ENCODE data around the gene R3HDM2.

The R3HDM2 gene

GRCh38 chr12:57237932-57238853, 192.7 kb downstream of the R3HDM2 start:
- DNase-seq = no peak

GRCh38 chr12:57237596-57237931, 193.3 kb downstream of the R3HDM2 start:
- DNase-seq = no peak

GRCh38 chr12:57236925-57237595, 193.8 kb downstream of the R3HDM2 start:
- DNase-seq = no peak

DNA sequence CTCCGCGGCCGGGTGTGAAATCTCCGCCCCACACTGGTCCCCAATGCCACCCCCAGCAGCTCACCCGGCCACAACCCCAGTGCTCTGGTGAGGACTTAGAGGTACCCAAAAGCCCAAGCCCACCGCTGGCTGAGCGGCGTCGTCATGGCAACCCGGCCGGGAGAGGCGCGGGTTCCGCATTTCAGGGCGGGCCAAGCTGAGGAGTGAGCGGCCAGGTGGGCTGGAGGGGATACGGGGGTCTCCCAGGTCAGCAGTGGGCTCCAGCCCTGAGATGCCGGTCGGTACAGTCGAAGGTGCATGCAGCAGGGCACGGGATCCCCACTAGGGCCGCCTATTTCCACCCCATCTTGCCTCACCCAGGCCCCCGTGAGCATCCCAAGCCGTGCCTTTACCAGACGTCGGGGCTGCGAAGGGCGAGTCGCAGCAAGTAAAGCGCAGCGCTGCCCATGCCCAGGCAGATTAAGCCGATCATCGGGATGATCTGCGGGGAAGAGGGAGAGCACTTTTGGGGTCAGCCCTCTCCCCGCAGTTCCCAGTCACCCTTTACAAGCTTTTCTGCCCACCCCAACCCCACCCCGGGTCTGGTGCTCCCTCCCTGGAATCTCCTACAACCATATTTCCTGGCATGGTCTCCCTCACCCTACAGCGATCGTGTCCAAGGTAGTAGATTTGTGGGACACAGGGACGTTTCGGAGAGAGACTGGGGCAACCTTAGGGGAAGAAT, 194.5 kb downstream of the R3HDM2 start:
- DNase-seq = no peak

DNA sequence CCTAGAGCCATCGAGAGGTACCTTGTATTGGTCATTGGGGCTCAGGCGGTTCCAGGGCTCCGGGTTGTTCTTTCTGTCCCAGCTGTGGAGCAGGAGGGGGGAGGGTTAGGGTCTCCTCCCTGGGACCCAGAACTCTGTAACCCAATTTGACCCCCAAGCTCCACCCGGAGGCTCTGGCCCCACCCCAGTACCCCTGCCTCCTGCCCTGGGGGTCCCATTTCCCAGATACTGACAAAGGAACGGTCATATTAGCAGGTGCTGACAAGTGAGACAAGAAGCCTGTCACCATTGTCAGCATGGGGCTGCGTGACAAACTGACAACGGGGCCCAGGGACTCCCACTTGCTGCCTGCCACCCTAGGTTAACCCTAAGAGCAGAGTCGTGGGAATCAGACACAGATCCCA, 195.1 kb downstream of the R3HDM2 start:
- no peak for DNase-seq

DNA sequence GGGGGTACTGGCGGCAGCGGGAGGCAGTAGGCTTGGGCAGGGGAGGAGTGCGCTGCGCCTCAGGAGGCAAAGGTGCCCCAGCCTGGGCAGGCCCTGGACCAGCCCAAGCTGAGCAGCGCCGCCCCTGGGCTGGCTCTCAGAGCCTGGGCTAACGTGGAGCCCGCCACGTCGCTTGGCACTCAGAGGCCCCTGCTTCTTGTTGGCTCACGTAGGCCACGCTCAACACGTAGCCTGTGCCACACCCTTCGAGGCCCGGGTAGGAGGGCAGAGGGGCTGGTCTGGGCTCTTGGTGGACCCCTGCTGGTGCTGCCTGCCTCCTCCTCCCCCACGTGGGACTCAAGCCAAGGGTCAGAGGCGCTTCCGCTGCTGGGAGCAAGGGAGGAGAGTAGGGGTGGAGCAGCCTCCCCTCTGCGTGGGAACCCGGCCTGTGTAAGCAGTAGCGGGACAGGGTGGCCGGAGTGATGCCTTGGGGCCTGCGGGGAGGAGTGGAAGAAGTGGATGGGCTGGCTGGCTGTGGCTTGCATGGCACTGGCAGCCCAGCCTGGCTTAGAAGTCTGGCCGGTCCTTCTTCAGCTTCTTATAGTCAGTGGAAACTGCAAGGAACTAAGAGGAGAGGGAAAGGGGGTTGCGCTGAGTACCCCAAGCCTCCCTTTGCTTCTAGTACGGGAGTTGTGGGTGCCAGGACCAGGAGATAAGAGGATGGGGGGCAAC, 195.7 kb downstream of the R3HDM2 start:
- DNase-seq = no peak

DNA sequence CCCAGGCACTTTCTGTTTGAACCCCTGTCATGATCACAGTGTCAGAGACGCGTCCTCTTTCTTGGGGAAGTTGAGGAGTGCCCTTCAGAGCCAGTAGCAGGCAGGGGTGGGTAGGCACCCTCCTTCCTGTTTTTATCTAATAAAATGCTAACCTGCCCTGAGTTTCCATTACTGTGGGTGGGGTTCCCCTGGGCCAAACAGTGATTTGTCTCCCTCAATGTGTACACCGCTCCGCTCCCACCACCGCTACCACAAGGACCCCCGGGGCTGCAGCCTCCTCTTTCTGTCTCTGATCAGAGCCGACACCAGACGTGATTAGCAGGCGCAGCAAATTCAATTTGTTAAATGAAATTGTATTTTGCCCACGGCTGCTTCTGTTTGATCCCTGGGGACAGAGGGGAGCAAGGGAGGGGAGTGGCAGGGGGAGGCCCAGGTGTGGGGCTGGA, 196.2 kb downstream of the R3HDM2 start:
- DNase-seq = no peak

GRCh38 chr12:57234233-57234570, 196.6 kb downstream of the R3HDM2 start:
- no peak for DNase-seq

DNA sequence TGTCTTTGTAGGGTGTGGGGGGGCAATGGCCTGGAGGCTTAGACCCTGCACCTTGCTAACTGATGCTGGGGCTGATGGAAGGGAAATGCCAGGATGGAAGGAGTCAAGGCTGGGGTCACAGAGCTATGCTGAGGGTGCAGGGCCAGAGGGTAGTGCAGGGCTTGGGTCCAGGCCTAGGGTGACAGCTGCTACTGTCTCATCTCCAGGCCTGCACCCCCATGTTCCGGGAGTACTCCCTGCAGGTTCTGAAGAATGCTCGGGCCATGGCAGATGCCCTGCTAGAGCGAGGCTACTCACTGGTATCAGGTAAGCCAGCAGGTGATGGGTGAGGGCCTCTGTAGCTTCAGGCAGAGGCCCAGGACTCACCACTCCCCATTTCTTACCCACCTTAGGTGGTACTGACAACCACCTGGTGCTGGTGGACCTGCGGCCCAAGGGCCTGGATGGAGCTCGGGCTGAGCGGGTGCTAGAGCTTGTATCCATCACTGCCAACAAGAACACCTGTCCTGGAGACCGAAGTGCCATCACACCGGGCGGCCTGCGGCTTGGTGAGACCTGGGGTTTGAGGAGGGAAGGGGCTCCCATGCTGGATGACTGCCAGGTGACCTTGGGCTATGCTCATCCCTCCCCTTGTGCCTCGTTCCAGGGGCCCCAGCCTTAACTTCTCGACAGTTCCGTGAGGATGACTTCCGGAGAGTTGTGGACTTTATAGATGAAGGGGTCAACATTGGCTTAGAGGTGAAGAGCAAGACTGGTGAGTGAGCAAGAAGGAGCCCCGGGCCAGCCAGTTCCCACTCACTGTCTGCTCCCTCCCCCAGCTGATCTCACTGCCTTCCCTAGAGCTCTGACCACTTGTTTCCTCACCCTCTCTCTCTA, 197.2 kb downstream of the R3HDM2 start:
- DNase-seq = no peak

- no peak for DNase-seq
Measured at GRCh38 chr12:57232156-57232756, 198.6 kb downstream of the R3HDM2 start.

- no peak for DNase-seq
Measured at GRCh38 chr12:57231276-57232021, 199.4 kb downstream of the R3HDM2 start.

GRCh38 chr12:57230381-57231155, 200.3 kb downstream of the R3HDM2 start:
- DNase-seq = no peak

DNA sequence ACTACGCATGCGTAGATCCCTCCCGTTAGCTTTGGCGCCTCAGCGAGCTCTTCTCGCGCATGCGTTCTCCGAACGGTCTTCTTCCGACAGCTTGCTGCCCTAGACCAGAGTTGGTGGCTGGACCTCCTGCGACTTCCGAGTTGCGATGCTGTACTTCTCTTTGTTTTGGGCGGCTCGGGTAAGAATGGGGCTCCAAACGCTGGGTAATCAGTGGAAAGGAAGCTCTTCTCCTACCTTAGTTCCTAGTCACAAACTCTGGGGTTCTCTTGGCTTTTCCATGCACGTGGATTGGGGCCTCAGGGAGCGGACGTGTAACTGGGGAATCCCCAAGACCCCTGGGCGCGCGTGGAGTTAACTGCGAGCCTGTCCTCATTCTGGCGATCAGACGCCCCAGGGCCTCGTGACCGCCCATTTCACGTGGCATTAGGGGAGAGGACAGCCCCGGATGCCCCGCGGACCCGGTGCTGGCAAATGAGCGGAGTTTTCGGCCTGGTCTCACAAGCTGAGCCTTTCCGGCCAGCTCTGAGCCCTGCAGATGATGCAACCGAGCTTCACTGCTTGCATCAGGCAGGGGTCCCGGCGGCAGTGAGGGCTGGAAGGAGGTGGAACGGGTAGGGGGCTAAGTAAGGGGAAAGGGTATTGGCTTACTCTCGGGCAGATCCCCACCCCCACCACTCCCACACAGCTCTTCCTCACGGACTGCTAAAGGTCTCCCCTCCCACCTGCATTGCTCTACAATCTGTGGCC, 201.0 kb downstream of the R3HDM2 start, which contains the start of gene SHMT2:
TSS of gene SHMT2 (plus strand) at position 78 of the 747 bp plus-strand sequence. CDS start at position 146, 68 bp downstream.
- peak; percentile 89 for DNase-seq

GRCh38 chr12:57229046-57229633, 201.7 kb downstream of the R3HDM2 start:
- no peak for DNase-seq

DNA sequence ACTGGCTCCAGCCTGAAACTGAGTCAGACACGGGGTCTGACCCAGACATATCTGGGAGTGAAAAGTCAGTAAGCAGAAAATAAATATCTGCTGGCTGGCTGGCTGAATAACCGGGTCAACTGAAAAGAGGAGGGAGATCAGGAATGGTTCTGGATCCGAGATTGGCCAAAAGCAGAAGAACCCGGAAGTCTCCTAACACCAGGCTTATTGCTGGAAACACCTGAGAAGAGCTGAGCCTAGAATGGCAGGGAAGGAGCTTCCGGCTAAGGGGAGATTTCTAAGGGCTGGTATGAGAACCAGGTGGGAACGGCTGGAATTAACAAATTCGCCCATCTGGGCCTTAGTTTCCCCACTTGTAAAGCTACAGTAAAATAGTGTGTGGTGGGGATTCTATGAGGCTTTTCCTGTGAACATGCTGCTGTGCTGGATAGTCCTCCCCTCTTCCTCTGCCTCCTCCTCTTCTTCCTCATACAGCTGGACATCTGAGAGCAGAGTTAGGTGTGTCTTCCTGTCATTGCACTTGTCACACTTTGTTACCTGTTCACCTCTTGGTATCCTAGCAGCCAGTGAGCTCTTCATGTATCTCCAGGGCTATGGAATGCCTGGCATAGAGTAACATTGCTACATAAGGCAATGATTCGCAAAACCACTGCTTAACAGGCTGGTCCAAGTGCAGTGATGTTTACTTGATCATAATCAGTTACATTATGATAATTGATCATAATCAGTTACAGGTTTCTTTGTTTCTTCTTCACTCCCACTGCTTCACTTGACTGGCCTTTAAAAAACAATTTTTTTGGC, 203.3 kb downstream of the R3HDM2 start:
- no peak for DNase-seq

DNA sequence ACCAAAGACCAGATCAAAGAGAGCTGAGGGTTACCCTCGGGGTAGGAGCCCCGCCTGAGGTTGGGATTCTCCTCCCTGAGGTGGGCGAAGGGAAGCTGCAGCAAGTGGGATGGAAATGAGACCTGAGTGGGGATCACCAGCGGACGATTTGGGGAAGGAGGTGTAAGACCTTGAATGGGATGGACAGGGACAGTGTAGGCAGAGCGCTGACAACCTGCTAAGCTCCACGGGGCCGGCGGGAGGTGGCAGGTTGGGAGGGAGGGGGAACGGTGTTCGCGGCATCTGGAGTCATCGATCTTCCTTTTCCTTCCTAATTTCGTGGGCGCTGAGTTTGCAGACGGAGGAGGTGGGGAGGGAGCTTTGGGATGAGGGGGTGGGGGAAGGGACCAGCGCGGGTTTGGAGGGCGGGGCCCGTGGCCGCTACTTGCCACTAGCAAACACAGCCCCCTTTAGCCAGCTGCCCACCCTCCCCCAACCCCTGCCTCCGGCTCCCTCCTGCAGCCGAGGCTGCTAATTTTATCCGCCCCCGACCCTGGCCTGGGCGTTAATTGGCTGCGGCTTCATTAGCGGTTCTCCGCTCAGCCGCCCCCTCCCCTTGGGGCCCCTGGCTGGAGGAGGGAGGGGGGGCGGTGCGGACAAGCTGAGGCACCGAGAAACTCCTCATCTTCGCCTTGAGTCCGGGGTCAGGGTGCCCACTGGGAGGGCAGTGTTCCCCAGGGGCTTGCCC, 204.1 kb downstream of the R3HDM2 start:
- DNase-seq = no peak

DNA sequence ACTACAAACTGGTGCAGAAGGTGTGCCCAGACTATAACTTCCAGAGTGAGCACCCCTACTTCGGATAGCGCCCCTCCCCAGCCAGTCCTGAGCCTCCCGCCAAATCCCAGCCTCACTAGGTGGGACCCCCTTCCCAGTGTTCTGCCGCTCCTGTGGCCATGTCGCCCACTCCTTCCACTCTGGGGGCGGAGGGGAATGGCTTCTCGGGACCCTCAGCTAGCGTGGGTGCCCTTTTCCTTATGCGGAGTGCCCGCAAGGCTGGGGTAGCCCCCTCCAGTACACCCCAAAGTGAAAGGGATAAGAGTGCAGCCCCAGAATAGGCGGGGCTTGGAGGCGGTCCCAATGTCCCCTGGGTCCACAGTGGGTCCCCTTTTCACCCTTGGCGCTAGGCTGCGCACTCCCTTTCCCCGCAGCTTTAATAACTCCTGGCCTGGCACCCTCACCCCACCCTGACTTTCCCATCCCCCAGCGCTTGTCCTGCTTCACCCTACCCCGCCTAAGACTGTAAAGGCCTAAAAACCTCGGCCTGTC, 205.1 kb downstream of the R3HDM2 start:
- DNase-seq = no peak
